Measurements from ENCODE around the gene CSTPP1. TPM values are rescaled to one million over a fixed set of nuclear protein-coding genes. Genes with fewer than 3 reads are reported as not detected.
"Not testable (repeated sequence)": the region's sequence is repeated elsewhere in the genome, so short reads cannot be mapped to it uniquely, and the experiment has no call there.

The CSTPP1 gene
- total and polyA plus RNA-seq, 2 donors (not counting 3 experiments of a cell fraction or from before 2014, with no cell fraction given) = 25.9 to 38.2 TPM

GRCh38 chr11:47191137-47191536, 254.6 kb downstream of the CSTPP1 start:
- H4K20me1 ChIP-seq (replicated peaks; ENCODE audit: control insufficient read depth, extremely low read depth, insufficient read depth, low read length); H3K36me3 ChIP-seq (ENCODE audit: control insufficient read depth in 2 of 2, extremely low read depth in 1 of 2, insufficient read depth in 2 of 2, low read length in 2 of 2); H3K9me3 ChIP-seq (replicated peaks; ENCODE audit: control insufficient read depth, insufficient read depth, low read length); H3K4me2 ChIP-seq (ENCODE audit: insufficient read depth, low read length); H3K79me2 ChIP-seq (ENCODE audit: control insufficient read depth, insufficient read depth, low read length); DNase-seq (ENCODE audit: low read depth, low spot score); CTCF ChIA-PET; BruUV-seq (replicated peaks); dilution Hi-C loops (cut with MboI; ENCODE audit: extremely low pct_ligation_motif_present, low sequenced_read_pairs); POLR2A ChIA-PET; intact Hi-C loops (cut with micrococcal nuclease); H3K4me3 ChIP-seq (replicated peaks in 1 of 3; ENCODE audit: insufficient read depth in 1 of 3, low read depth in 1 of 3, low read length in 3 of 3); H3K27me3 ChIP-seq (ENCODE audit: control insufficient read depth in 2 of 2, insufficient read depth in 2 of 2, low read length in 2 of 2); H2AFZ ChIP-seq (ENCODE audit: low read depth, low read length); H3K27ac ChIP-seq (ENCODE audit: insufficient read depth, low read depth, low read length); H3K9me1 ChIP-seq (replicated peaks; ENCODE audit: control insufficient read depth, extremely low read depth, insufficient read depth, low read length); H3K9ac ChIP-seq (replicated peaks; ENCODE audit: extremely low read depth, insufficient read depth, low read length): not testable (repeated sequence)
- H3K4me1 ChIP-seq (ENCODE audit: control insufficient read depth, extremely low read depth, insufficient read depth, low read length) = peaks cover 10% of the 10 kb centered on the region
- FAIRE-seq = peak; percentile 15

- TF ChIP-seq, protein P1, sequence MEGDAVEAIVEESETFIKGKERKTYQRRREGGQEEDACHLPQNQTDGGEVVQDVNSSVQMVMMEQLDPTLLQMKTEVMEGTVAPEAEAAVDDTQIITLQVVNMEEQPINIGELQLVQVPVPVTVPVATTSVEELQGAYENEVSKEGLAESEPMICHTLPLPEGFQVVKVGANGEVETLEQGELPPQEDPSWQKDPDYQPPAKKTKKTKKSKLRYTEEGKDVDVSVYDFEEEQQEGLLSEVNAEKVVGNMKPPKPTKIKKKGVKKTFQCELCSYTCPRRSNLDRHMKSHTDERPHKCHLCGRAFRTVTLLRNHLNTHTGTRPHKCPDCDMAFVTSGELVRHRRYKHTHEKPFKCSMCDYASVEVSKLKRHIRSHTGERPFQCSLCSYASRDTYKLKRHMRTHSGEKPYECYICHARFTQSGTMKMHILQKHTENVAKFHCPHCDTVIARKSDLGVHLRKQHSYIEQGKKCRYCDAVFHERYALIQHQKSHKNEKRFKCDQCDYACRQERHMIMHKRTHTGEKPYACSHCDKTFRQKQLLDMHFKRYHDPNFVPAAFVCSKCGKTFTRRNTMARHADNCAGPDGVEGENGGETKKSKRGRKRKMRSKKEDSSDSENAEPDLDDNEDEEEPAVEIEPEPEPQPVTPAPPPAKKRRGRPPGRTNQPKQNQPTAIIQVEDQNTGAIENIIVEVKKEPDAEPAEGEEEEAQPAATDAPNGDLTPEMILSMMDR (IDR thresholded peaks at IDR 0.05; ENCODE audit: extremely low read depth in 1 of 2, insufficient read depth in 1 of 2, low read depth in 1 of 2, low read length in 2 of 2) = no peak
- TF ChIP-seq GATA2 (IDR thresholded peaks at IDR 0.05; ENCODE audit: insufficient read depth, insufficient read length, low read depth, low read length) = no peak
- TF ChIP-seq, protein P2, sequence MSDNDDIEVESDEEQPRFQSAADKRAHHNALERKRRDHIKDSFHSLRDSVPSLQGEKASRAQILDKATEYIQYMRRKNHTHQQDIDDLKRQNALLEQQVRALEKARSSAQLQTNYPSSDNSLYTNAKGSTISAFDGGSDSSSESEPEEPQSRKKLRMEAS (IDR thresholded peaks at IDR 0.05; ENCODE audit: insufficient read depth, insufficient read length) = no peak
- no peak for TF ChIP-seq POLR2A (IDR thresholded peaks at IDR 0.05; ENCODE audit: low read depth, low read length)
- no peak for TF ChIP-seq FOS (IDR thresholded peaks at IDR 0.05; ENCODE audit: borderline replicate concordance, insufficient read depth, low read length)
- no peak for TF ChIP-seq EZH2 (IDR thresholded peaks at IDR 0.05; ENCODE audit: borderline replicate concordance, low read depth, low read length, severe bottlenecking)
- no peak for TF ChIP-seq JUN (IDR thresholded peaks at IDR 0.05; ENCODE audit: borderline replicate concordance, insufficient read depth, insufficient read length, low read depth)
- TF ChIP-seq MYC (IDR thresholded peaks at IDR 0.05; ENCODE audit: low read depth, low read length) = no peak
- TF ChIP-seq POLR2AphosphoS5 (IDR thresholded peaks at IDR 0.05; ENCODE audit: insufficient read depth, low read depth, low read length) = no peak
- H3K9ac ChIP-seq (replicated peaks; ENCODE audit: extremely low read depth, insufficient read depth, low read length) = no peak overlapping the region
- intact Hi-C loops (cut with micrococcal nuclease) = no loop called here
- POLR2A ChIA-PET = no interaction called here
- H3K4me3 ChIP-seq (replicated peaks in 1 of 3; ENCODE audit: insufficient read depth in 1 of 3, low read depth in 1 of 3, low read length in 3 of 3) = no peak overlapping the region
- H3K9me1 ChIP-seq (replicated peaks; ENCODE audit: control insufficient read depth, extremely low read depth, insufficient read depth, low read length) = no peaks in the 10 kb centered on the region
- peaks cover 0 to 3% of the 10 kb centered on the region in 2 experiments for H3K27me3 ChIP-seq (ENCODE audit: control insufficient read depth in 2 of 2, insufficient read depth in 2 of 2, low read length in 2 of 2)
- no peak overlapping the region for H3K27ac ChIP-seq (ENCODE audit: insufficient read depth, low read depth, low read length)
- peaks cover 3% of the 10 kb centered on the region for H3K4me1 ChIP-seq (ENCODE audit: control insufficient read depth, extremely low read depth, insufficient read depth, low read length)
- no peaks in the 10 kb centered on the region for H3K79me2 ChIP-seq (ENCODE audit: control insufficient read depth, insufficient read depth, low read length)
- H4K20me1 ChIP-seq (replicated peaks; ENCODE audit: control insufficient read depth, extremely low read depth, insufficient read depth, low read length) = no peaks in the 10 kb centered on the region
- CTCF ChIA-PET = no interaction called here
- DNase-seq (ENCODE audit: low read depth, low spot score) (no peak), FAIRE-seq (no peak)
- no peak overlapping the region for H2AFZ ChIP-seq (ENCODE audit: low read depth, low read length)
- H3K36me3 ChIP-seq (ENCODE audit: control insufficient read depth in 2 of 2, extremely low read depth in 1 of 2, insufficient read depth in 2 of 2, low read length in 2 of 2) = no peaks in the 10 kb centered on the region
- dilution Hi-C loops (cut with MboI; ENCODE audit: extremely low pct_ligation_motif_present, low sequenced_read_pairs) = no loop called here
- no peak overlapping the region for H3K4me2 ChIP-seq (ENCODE audit: insufficient read depth, low read length)
- H3K9me3 ChIP-seq (replicated peaks; ENCODE audit: control insufficient read depth, insufficient read depth, low read length) = no peaks in the 10 kb centered on the region
- no TSS peak for BruUV-seq (replicated peaks)
These were observed 255.6 kb downstream of the CSTPP1 start for GRCh38 chr11:47192111-47192510.

GRCh38 chr11:47198161-47198560, 261.6 kb downstream of the CSTPP1 start:
- CTCF ChIA-PET; H3K36me3 ChIP-seq (ENCODE audit: control insufficient read depth in 2 of 2, extremely low read depth in 1 of 2, insufficient read depth in 2 of 2, low read length in 2 of 2); H3K9me1 ChIP-seq (replicated peaks; ENCODE audit: control insufficient read depth, extremely low read depth, insufficient read depth, low read length); FAIRE-seq; H4K20me1 ChIP-seq (replicated peaks; ENCODE audit: control insufficient read depth, extremely low read depth, insufficient read depth, low read length); dilution Hi-C loops (cut with MboI; ENCODE audit: extremely low pct_ligation_motif_present, low sequenced_read_pairs); intact Hi-C loops (cut with micrococcal nuclease); H3K27ac ChIP-seq (ENCODE audit: insufficient read depth, low read depth, low read length); H3K4me3 ChIP-seq (replicated peaks in 1 of 3; ENCODE audit: insufficient read depth in 1 of 3, low read depth in 1 of 3, low read length in 3 of 3); POLR2A ChIA-PET; H3K9me3 ChIP-seq (replicated peaks; ENCODE audit: control insufficient read depth, insufficient read depth, low read length); H3K4me2 ChIP-seq (ENCODE audit: insufficient read depth, low read length); DNase-seq (ENCODE audit: low read depth, low spot score); H3K4me1 ChIP-seq (ENCODE audit: control insufficient read depth, extremely low read depth, insufficient read depth, low read length); H3K9ac ChIP-seq (replicated peaks; ENCODE audit: extremely low read depth, insufficient read depth, low read length); H2AFZ ChIP-seq (ENCODE audit: low read depth, low read length); H3K79me2 ChIP-seq (ENCODE audit: control insufficient read depth, insufficient read depth, low read length); BruUV-seq (replicated peaks): not testable (repeated sequence)
- H3K27me3 ChIP-seq (ENCODE audit: control insufficient read depth in 2 of 2, insufficient read depth in 2 of 2, low read length in 2 of 2) = peaks cover 0 to 13% of the 10 kb centered on the region in 2 experiments

All from endothelial cell of umbilical vein (primary cell).